ENCODE measurements around the gene ZNF831. TPM values are rescaled to one million over a fixed set of nuclear protein-coding genes. Genes with fewer than 3 reads are reported as not detected.

The ZNF831 gene
- total RNA-seq, 1 experiment from 2014 or later: 0.37 TPM

DNA sequence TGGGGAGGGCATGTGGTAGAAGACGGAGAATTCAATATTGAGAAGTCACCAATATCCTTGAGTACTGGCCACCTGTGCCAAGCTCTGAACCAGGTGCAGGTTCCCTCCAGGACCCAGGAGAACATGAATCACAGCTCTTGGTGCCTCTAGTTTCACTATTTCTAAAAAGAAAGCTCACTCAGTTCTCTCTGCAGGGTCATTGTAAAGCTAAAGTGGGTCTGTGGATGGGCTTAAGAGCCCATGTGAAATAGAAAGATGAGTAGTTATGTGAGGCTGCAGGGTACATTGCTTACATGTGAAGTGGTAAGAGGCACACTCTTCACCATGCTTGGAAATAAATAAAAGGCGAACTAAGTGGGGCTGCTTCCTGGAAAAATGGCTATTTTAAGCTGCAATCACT lies 43.6 kb downstream of the ZNF831 start:
- no peak for DNase-seq (ENCODE audit: extremely low read depth, low read depth)

GRCh38 chr20:59207742-59208357 lies 44.2 kb downstream of the ZNF831 start:
- DNase-seq (ENCODE audit: extremely low read depth, low read depth): peak; percentile 49

GRCh38 chr20:59210186-59210585 lies 46.6 kb downstream of the ZNF831 start:
- no peak for DNase-seq (ENCODE audit: extremely low read depth, low read depth)

GRCh38 chr20:59211208-59211765 lies 47.7 kb downstream of the ZNF831 start:
- no peak for DNase-seq (ENCODE audit: extremely low read depth, low read depth)

DNA sequence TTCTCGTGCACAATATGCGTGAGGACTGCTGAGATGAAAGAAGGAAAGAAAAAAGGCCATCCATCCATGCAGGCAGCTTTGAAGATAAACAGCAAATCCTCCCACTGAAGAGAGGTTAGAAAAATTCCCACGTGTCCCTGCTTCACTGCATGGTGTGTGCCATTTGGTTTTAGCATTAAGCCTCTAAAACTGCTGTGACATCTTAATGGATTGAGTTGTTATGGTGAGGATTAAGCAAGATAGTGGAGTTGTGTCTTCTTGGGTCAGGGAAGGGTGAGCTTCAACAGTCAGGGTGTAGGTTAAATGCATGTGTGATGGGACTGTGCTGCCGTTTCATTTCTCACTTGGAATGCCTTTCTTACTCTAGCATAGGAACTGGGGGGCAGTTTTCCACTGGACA lies 50.5 kb downstream of the ZNF831 start:
- peak; percentile 90 for DNase-seq (ENCODE audit: extremely low read depth, low read depth)

GRCh38 chr20:59214606-59215547 lies 51.3 kb downstream of the ZNF831 start:
- DNase-seq (ENCODE audit: extremely low read depth, low read depth): peak; percentile 84

GRCh38 chr20:59217173-59217572 lies 53.6 kb downstream of the ZNF831 start:
- DNase-seq (ENCODE audit: extremely low read depth, low read depth): no peak

- DNase-seq (ENCODE audit: extremely low read depth, low read depth): no peak
These were observed 54.2 kb downstream of the ZNF831 start for GRCh38 chr20:59217794-59218280.

GRCh38 chr20:59219211-59219610 lies 55.6 kb downstream of the ZNF831 start:
- no peak for DNase-seq (ENCODE audit: extremely low read depth, low read depth)

DNA sequence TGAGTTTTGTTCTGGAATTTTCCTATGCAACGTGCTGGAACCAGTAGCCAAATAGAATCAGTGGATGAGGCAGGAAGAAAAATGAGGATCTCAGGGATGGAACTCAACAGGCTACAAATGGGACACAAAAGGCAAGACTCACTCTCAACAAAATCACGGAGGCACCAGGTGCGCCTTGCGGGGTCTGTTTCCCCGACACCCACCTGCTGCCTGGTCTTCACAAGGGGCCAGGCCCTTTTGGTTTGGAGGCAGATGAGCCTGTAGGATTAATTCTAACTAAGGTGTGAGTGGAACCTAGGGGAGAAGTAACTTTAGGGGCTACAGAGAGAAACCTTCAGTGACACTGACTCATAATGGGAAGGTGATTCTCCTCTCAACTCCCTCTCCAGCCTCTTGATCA lies 56.5 kb downstream of the ZNF831 start:
- DNase-seq (ENCODE audit: extremely low read depth, low read depth): no peak

GRCh38 chr20:59221049-59221706 lies 57.6 kb downstream of the ZNF831 start:
- no peak for DNase-seq (ENCODE audit: extremely low read depth, low read depth)

DNA sequence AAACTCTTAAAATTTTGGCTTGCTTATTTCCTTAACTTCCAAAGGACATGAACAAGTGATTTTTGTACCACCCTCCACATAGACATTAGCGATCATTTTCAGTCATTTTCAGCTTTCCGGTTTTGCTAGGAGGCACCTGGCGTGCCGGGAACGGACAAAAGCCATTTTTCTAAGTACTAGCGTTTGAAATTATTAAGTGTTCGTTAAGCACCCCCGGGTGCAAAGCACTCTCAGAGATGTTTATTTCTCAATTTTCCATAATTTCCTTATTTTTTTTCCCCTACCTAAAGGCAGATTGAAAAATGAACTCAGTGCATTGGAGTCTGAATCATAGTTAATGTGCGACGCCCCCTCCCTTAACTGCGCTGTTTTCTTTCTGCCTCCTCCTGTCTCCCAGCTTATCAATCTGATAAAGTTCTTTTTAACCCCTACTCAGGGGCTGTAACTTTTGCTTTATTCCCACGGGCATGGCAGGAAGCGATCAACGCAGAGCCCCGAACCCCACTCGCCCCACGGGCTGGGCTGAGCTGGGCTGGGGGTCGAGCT lies 58.2 kb downstream of the ZNF831 start:
- no peak for DNase-seq (ENCODE audit: extremely low read depth, low read depth)

DNA sequence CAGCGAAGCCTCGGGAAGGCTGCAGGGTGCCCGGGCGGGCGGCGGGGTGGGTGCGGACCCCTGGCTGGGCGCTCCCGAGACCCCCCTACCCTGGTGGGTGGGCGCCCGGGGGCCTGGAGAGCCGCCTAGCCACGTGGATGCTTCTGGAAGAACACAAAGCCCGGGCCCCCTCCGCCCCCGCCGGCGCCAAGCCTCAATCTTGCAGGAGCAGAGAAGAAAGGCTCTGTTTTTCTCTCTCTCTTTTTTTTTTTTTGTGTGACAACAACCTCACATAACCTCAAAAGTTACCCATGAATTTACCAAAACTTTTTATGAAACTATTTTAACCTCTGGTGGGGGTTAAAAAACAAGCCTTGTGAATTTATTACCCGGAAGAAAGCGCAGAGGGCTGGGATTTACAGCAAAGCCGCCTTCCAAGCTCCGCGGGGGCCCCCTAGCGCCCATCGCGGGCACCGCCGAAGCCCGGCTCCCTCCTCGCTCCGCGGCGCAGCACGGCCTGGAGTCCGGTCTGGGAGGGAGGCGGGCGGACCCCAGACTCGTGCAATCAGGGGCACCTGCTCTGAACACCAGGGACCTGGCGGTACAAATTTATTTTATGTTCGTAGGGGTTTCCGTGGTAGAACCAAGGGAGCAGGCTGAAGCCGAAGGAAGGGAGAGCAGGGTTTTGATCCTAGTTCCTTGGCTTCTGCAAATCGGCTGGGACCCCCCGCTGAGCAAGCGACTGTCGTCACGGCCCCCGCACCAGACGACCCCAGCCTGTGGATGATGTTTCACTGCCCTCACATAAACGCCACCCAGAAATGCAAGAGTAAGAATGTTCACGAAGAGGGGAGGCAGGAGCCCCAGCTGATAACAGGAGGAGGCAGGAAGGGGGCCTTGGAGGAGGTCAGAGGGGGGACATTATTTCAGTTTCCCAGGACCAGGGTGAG lies 58.9 kb downstream of the ZNF831 start:
- DNase-seq (ENCODE audit: extremely low read depth, low read depth): peak; percentile 72

- DNase-seq (ENCODE audit: extremely low read depth, low read depth): no peak
These were observed 59.6 kb downstream of the ZNF831 start for GRCh38 chr20:59223182-59223601.

DNA sequence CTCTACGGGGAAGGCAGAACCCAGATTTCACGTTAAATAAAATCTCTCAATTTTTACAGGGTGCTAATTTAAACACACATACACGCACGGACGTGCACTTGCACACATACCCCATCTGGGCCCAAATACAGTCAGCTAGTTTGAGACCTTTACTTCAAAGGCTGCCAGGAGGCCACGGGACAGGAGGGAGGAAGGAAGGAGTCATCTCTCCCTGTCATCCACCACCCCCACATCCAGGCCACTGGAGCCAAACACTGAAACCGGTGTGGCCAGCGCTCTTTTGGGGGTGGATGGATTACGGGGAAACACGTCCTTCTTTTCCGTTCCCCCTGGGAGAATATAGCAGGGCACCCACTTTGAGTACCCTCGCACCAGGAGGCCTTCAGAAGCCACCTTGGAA lies 60.1 kb downstream of the ZNF831 start:
- DNase-seq (ENCODE audit: extremely low read depth, low read depth): no peak

DNA sequence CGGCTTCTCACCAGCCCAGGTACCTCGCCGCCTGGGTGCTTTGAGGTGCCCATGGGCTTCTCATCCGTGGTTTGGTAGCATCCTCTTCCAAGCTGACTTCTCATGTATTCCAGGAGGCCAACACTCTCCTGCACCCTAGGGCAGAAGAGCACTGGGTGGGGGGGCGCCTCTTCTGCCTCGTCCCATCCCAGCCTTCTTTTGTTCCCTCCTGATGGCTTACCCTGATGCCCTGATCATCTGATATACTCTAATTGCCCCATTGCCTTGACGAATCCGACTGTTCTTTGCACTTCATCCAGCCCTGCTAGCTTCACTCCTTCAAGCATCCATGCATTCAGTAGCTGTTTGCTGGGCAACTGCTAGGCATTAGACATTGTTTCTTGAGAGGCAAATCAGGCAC lies 60.6 kb downstream of the ZNF831 start:
- DNase-seq (ENCODE audit: extremely low read depth, low read depth): no peak

GRCh38 chr20:59230385-59230784 lies 66.8 kb downstream of the ZNF831 start:
- no peak for DNase-seq (ENCODE audit: extremely low read depth, low read depth)

DNA sequence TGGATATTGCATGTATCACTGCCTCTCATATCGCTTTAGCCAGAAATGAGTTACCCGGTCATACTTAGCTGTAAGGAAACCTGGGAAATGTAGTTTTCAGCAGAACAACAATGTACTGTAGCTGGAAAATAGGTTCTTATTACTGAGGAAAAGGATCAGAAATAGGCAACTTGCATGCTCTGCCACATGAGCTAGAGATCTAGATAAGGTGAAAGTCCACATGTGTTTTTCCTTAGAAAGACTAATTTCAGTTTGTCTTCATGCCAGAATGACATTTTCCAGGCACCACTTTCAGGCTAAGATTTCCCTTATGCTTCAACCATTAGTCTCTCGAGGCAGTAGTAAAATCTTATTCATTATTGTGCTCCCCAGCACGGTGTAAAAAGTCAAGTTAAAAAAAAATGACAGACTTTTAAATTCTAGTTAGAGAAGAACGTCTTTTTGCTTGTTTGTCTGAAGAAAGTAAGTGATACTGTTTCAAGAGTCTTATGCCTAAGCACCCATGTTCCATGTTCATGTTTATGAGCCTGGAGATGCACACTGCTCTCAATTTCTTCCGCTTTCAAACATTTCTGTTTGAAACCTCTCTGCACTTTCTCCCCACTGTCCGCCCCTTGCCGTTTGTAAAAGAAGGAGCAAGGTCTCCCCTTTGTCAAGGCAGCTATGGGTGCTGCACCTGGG lies 67.6 kb downstream of the ZNF831 start:
- DNase-seq (ENCODE audit: extremely low read depth, low read depth): no peak

DNA sequence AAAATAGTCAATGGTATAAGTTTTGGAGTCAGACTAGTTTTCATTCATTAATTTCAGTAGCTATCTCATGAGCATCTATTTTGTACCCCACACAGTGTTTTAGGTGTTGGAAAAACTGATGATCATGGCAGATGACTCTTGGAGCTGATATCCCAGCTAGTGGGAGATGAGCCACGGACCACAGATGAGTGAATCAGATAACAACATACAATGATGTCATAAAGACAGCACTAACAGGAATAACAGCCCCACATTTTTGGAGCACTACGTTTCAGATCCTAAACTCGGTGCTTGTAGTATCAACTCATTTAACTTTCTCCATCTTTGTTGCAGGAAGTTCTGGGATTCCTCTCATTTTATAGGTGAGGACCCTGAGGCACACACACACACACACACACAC lies 69.0 kb downstream of the ZNF831 start:
- no peak for DNase-seq (ENCODE audit: extremely low read depth, low read depth)
